ENCODE data around the gene BAIAP3. TPM values are rescaled to one million over a fixed set of nuclear protein-coding genes. Genes with fewer than 3 reads are reported as not detected.

BAIAP3 gene
- total RNA-seq, 2 experiments from 2014 or later, result 0.31 to 0.34 TPM

DNA sequence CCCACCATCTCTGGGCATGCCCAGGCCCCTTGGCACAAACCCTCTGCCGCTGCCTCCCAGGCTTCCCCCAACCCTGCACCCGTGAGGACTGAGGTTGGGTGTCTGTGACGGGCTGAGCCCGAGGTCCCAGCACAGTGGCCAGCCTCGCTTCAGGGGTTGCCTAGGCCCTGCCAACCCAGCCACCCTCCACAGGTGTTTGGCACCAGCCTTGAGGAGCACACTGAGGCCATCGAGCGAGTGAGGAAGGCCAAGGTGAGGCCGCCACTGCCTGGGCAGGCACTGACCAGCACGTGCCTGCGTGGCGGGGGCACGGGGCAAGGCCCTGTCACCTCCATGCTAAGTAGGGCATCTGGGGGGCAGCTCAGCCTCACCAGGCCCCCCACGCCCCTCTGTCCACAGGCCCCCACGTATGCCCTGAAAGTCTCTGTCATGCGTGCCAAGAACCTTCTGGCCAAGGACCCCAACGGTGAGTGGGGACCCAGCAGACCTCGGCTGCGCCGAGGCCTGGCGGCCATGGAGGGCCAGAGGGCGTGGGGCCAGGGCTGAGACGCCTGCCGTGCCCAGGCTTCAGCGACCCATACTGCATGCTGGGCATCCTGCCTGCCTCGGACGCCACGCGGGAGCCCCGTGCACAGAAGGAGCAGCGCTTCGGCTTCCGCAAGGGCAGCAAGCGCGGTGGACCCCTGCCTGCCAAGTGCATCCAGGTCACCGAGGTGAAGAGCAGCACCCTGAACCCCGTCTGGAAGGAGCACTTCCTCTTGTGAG lies 7.5 kb downstream of the BAIAP3 start:
- ChIA-PET POLR2A (interaction anchor here (0.6 kb wide), 1 partner anchor 554 kb away, joined by 7 read pairs; no protein-coding TSS in a partner anchor), CTCF (interaction anchor here (1.3 kb wide), 1 partner anchor 9 kb away, joined by 3 read pairs; no protein-coding TSS in a partner anchor)

DNA sequence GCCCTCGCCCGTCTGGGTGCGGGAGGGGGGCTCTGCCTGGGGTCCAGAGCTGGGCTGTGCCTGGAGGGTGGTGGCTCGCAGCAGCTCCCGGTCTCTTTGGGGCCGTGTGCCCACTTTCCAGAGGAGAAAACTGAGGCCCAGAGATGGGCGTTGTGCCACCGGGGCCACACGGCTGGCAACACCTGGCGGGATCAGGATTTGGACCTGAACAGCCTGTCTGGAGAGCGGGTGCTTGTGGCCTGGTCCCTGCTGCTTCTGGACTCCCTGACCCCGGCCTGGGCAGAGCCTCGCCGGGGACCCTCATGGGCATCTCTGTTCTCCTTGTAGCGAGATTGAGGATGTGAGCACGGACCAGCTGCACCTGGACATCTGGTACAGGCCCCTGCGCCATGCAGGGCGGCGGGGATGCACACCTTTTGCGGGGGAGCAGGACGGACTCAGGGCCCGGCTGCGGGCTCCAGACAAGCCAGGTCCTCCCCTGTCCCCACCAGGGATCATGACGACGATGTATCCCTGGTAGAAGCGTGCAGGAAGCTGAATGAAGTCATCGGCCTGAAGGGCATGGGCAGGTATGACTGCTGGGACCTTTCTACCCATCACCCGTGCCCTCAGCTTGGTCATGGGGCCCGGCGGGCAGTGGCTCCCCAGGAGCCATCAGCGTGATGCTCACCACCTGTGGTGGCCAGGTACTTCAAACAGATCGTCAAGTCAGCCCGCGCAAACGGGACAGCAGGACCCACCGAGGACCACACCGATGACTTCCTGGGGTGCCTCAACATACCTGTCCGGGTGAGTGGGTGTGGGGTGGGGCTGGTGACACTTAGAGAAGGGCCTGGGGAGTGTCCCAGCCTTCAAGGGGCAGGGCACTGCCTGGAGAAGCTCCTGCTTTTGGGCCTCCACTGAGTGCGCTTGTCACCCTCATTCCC lies 8.3 kb downstream of the BAIAP3 start:
- ChIA-PET POLR2A (interaction anchor here (0.6 kb wide), 1 partner anchor 553 kb away, joined by 7 read pairs; no protein-coding TSS in a partner anchor), CTCF (interaction anchor here (0.7 to 1.8 kb wide), 7 partner anchors 8 to 41 kb away, joined by 3 to 6 read pairs (median 3); partner anchors contain the start of gene BAIAP3)

DNA sequence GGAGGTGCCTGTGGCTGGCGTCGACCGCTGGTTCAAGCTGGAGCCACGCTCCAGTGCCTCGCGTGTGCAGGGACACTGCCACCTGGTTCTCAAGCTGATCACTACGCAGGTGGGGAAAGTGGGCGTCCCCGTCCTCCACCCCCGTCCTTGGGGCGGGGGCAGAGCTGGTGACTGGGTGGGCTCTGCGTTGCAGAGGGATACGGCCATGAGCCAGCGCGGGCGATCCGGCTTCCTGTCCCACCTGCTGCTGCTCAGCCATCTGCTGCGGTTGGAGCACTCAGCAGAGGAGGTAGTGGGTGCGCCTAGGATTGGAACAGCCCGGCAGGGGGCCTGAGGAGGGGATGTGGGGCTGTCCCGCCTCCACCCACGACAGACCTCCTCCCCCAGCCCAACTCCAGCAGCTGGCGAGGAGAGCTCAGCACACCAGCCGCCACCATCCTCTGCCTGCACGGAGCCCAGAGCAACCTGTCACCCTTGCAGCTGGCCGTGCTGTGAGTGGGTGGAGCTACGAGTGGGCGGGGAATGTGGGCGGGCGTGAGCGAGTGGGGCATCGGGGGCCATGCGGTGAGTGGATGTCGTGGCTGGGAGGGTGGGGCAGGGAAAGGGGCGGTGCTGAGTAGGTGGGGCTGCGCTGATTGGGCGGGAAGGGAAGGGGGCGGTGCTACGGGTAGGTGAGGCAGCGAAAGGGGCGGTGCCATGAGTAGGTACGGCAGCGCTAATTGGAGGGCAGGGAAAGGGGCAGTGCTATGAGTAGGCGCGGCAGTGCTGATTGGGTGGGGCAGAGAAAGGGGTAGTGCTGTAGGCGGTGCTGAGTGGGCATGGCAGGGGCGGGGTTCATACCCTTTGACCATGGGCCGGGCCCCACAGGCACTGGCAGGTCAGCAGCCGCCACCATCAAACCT lies 9.3 kb downstream of the BAIAP3 start:
- ChIA-PET POLR2A (interaction anchor here (1.0 to 1.5 kb wide), 2 partner anchors 10 to 34 kb away, joined by 3 read pairs; partner anchors contain the start of gene UBE2I), CTCF (interaction anchor here (0.7 to 1.8 kb wide), 7 partner anchors 9 to 42 kb away, joined by 3 to 6 read pairs (median 3); partner anchors contain the start of gene BAIAP3)

DNA sequence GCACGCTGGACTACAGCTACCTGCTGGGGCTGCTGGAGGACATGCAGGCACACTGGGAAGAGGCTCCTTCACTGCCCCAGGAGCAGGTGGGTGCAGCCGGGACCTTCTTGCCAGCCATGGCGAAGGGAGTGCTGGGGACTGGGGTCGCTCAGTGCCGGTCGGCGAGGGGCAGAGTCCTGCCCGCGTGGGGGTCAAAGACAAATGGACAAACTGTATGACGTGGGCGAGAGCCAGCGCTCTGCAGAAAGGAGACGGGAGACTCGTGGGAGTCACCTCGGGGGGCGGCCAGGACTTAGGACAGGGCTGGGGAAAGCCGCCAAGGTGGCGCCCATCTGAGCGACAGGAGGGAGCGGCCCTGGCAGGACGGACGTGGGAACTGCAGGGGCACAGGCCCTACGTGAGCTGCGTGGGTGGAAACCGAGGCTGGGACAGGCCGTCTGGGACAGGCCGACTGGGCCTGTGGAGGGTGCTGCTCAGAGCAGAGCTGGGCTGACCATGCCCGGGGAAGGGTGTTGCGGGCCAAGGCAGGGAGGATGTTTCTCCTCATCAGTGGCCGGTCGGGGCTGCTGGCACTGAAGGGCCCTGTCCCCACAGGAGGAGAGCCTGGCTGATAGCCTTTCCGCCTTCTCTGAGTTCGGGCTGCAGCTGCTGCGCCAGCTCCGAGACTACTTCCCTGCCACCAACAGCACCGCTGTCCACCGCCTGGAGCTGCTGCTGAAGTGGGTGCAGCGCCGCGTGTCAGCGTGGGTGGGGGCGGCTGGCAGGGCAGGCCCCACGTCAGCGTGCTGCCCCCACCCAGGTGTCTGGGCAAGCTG lies 10.2 kb downstream of the BAIAP3 start:
- POLR2A ChIA-PET, result interaction anchor here (1.0 to 1.5 kb wide), 2 partner anchors 11 to 35 kb away, joined by 3 read pairs; partner anchors contain the start of gene UBE2I
- CTCF ChIA-PET, result interaction anchor here (1.3 to 1.8 kb wide), 3 partner anchors 14 to 19 kb away, joined by 3 to 6 read pairs (median 6); no protein-coding TSS in a partner anchor

DNA sequence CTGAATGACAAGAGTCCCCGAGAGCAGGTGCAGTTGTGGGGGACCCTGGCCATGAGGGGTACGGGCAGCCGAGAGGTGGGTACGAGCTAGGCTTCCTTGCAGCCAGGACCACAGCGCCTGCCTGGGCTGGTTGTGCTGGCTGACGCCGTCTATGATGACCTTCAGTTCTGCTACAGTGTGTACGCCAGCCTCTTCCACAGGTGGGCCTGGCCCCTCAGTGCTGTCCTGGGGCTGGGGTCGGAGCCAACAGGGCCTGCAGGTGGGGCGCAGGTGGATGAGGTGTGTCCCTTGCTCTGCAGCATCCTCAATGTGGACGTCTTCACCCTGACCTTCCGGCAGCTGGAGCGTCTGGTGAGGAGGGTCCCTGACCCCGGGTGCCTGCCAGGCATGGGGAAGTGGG lies 11.1 kb downstream of the BAIAP3 start:
- ChIA-PET CTCF (interaction anchor here (1.2 to 1.3 kb wide), 2 partner anchors 8 to 15 kb away, joined by 3 read pairs; no protein-coding TSS in a partner anchor), POLR2A (no interaction called here)

DNA sequence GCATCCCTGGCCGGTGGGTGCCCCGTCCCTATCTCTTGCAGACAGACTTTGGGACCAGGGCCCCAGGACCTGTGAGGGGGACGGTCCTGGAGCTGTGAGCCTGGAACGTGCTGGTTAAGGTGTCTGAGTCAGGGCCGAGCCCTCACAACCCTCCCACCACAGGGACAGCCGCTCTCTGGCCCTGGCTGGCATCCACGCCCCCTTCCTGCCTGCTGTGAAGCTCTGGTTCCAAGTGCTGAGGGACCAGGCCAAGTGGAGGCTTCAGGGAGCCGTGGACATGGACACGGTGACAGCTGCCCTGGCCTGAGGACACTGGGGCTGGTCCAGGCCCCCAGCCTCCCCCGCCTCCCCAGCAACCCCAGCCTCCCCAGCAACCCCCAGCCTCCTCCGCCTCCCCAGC lies 11.6 kb downstream of the BAIAP3 start:
- ChIA-PET CTCF (interaction anchor here (1.2 to 1.7 kb wide), 3 partner anchors 9 to 15 kb away, joined by 3 to 4 read pairs (median 3); no protein-coding TSS in a partner anchor), POLR2A (no interaction called here)

DNA sequence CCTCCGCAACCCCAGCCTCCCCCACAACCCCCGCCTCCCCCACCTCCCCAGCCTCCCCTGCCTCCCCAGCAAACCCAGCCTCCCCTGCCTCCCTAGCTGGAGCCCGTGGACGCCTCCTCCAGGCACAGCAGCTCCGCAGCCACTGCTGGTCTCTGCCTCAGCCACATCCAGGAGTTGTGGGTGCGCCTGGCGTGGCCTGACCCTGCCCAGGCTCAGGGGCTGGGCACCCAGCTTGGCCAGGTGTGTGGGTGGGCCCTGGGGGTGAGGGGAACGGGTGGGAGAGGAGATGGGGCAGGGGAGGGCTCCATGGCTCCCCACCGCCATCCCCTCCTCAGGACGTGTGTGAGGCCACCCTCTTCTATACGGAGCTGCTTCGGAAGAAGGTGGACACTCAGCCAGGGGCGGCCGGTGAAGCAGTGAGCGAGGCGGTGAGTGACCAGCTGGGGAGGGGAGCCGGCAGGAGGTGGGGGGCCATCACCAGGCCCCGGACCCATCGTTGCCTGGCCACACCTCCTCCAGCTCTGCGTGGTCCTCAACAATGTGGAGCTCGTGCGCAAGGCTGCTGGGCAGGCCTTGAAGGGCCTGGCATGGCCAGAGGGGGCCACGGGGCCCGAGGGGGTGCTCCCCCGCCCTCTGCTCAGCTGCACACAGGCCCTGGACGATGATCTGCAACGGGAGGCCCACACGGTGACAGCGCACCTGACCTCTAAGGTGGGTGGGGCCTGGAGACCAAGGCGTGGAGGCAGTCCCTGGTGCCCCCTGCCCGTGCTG lies 12.4 kb downstream of the BAIAP3 start:
- ChIA-PET POLR2A (interaction anchor here (0.5 to 1.1 kb wide), 3 partner anchors 11 to 619 kb away, joined by 3 to 4 read pairs (median 4); partner anchors contain the start of gene RPS2), CTCF (interaction anchor here (1.2 to 1.7 kb wide), 2 partner anchors 10 to 13 kb away, joined by 3 to 4 read pairs; no protein-coding TSS in a partner anchor)

DNA sequence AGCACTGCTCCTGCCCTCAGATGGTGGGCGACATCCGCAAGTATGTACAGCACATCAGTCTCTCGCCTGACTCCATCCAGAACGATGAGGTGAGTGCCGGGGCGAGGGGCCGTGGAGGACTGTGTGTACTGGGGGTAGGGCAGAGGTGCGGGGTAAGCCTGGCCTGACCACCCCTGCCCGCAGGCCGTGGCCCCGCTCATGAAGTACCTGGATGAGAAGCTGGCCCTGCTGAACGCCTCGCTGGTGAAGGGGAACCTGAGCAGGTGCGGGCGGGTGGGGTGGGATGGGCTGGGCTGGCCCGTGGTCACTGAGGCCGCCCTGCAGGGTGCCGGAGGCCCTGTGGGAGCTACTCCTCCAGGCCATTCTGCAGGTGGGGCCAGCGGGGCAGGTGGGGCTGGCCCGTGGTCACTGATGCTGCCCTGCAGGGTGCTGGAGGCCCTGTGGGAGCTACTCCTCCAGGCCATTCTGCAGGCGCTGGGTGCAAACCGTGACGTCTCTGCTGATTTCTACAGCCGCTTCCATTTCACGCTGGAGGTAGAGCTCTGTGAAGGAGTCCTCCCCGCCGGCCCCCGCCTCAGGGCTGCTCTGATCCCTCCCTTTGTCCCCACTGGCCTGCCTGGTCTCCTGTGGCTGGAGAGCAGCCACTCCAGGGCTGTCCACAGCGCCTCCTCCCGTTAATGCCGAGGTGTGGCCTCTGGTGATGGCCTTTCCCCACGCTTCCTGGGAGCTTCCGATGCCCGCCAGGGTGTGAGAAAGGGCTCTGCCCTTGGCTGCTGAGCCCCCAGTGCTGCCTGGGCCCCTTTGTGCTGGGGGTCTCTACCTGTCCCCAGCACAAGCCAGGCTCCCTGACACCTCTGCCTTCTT lies 13.2 kb downstream of the BAIAP3 start:
- CTCF ChIA-PET, result interaction anchor here (1.7 to 1.8 kb wide), 2 partner anchors 9 to 14 kb away, joined by 4 to 6 read pairs; no protein-coding TSS in a partner anchor
- POLR2A ChIA-PET, result interaction anchor here (0.5 to 1.1 kb wide), 5 partner anchors 12 to 618 kb away, joined by 3 to 4 read pairs (median 4); partner anchors contain the start of gene RPS2

DNA sequence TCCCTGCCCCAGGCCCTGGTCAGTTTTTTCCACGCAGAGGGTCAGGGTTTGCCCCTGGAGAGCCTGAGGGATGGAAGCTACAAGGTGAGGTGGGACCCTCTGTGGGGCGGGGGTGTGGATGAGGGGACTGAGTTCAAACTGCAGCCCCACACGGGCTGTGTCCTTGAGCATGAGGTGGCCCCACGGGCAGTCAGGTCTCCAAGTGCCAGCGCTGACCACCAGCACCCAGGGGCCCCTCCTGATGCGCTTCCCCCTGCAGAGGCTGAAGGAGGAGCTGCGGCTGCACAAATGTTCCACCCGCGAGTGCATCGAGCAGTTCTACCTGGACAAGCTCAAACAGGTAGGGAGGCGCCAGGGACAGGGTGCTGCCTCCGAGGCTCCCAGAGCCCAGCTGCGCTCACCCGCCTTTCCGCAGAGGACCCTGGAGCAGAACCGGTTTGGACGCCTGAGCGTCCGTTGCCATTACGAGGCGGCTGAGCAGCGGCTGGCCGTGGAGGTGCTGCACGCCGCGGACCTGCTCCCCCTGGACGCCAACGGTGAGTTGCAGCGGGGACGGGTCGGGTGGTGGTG lies 13.9 kb downstream of the BAIAP3 start:
- CTCF ChIA-PET, result interaction anchor here (0.6 to 1.8 kb wide), 2 partner anchors 9 to 336 kb away, joined by 3 to 6 read pairs; no protein-coding TSS in a partner anchor
- POLR2A ChIA-PET, result interaction anchor here (0.6 kb wide), 1 partner anchor 60 kb away, joined by 4 read pairs; no protein-coding TSS in a partner anchor

DNA sequence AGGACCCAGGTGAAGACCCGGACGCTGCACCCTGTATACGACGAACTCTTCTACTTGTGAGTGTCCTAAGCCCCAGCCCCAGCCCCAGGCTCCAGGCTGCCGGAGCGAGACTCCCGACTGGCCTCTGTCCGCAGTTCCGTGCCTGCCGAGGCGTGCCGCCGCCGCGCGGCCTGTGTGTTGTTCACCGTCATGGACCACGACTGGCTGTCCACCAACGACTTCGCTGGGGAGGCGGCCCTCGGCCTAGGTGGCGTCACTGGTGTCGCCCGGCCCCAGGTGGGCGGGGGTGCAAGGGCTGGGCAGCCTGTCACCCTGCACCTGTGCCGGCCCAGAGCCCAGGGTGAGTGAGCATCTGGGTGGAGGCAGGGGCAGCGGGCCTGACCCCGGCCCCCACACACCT lies 14.5 kb downstream of the BAIAP3 start:
- ChIA-PET POLR2A (no interaction called here), CTCF (interaction anchor here (0.6 to 1.8 kb wide), 2 partner anchors 10 to 335 kb away, joined by 3 to 6 read pairs; no protein-coding TSS in a partner anchor)

DNA sequence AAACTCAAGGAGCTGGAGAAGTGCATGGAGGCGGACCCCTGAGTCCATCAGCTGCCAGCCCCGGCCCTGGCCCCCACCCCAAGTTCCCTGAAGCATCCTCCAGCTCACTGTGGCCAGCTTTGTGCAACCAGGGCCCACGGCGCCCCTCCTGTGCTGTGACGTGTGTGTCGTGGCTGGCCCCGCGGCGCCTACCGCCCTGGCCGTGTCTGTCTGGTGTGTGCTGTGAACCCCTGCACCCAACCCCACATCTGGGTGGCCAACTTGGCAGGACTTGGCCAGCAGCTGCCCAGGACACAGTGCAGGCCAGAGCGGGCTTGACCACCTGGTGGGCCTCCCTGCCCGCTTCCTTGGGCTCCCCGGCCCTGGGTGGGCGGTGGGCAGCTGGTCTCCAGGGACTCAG lies 15.0 kb downstream of the BAIAP3 start:
- ChIA-PET POLR2A (no interaction called here), CTCF (interaction anchor here (1.1 kb wide), 1 partner anchor 15 kb away, joined by 3 read pairs; no protein-coding TSS in a partner anchor)

DNA sequence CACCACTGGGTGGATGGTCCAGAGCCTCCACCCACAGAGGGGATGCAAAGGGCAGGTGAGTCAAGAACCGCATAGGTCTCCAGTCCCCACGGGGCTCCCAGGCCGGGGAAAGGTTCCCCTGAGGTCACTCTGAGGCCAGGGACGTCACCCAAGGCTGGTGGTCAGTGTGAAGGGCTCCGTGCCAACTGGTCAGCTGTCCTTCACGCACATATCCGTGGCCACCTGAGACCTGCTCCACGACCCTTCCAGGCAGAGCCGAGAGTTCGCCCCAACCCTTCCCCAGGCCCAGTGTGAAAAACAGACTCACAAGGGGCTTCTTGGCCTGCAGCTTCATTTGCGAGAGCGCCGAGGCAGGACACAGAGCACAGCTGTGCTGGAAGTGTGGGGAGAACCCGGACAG lies 15.5 kb downstream of the BAIAP3 start:
- CTCF ChIA-PET, result interaction anchor here (1.1 kb wide), 1 partner anchor 15 kb away, joined by 3 read pairs; no protein-coding TSS in a partner anchor
- POLR2A ChIA-PET, result no interaction called here

DNA sequence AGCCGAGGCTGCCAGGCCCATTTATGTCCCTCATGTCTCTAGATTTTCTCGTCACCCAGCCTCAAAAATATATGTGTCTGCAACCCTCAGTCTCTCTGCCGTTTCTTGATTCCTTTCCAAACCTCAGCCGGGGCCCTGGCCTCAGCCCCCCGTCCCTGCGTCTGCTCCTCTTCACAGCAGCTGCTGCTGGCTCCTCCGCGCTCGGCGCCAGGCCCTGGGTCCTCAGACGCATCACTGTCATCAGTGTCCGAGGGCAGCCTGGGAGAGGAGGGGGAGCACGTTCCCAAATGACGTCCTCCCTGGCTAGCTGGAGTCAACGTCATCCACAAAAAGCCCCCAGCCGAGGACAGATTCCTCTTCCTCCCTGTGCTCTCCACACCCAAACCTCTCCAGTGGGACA lies 15.9 kb downstream of the BAIAP3 start:
- ChIA-PET POLR2A (interaction anchor here (0.6 kb wide), 1 partner anchor 358 kb away, joined by 3 read pairs; no protein-coding TSS in a partner anchor), CTCF (interaction anchor here (1.1 kb wide), 1 partner anchor 14 kb away, joined by 3 read pairs; no protein-coding TSS in a partner anchor)

DNA sequence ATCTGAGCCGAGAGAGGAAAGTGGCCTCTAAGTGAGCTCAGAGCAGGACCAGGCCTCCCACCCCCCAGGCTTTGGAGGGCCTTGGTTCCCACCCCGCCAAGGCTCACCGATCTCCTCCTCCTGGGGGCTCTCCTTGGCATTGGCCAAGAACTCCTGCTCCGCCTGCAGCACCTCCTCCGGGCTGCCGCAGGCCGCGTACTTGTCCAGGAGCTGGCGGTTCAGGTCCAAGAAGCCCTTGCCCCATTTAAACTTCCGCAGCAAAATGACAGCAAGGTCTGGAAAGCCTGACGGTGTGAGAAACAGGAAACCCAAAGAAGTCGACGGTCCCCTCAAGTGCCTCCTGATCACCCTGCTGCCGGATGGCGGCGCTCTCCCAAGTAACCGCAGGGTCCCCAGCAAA lies 16.5 kb downstream of the BAIAP3 start:
- ChIA-PET CTCF (no interaction called here), POLR2A (interaction anchor here (0.6 kb wide), 1 partner anchor 357 kb away, joined by 3 read pairs; no protein-coding TSS in a partner anchor)

DNA sequence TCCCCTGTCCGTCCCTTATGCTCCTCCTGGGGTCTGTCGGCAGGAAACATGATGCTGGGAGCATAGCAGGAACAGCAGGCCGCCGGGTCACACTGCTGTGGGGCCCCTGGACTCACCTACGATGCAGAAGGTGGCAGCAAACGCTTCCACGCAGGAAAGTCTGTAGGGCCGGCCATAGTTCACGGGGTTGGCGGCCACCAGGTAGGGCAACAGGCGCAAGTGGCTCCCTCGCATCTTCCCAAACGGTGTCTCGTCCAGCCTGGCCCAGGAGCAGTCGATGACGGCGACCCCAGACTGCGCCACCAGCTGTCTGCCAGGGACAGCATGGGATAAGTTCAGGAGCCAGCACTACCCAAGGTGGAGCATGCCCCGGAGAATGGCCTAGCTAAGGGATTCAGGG lies 17.2 kb downstream of the BAIAP3 start:
- ChIA-PET CTCF (interaction anchor here (0.6 kb wide), 1 partner anchor 1329 kb away, joined by 3 read pairs; no protein-coding TSS in a partner anchor), POLR2A (no interaction called here)

Data from activated CD8-positive, alpha-beta memory T cell treated with anti-CD3 and anti-CD28 coated beads for 36 hours (primary cell).